Measurements from ENCODE around the gene TIMM29.

- TF ChIP-seq CTCF (IDR thresholded peaks at IDR 0.05; ENCODE audit: low read depth, low read length, poor library complexity, severe bottlenecking) (no peak), EZH2phosphoT487 (IDR thresholded peaks at IDR 0.05; ENCODE audit: borderline replicate concordance, low read length) (no peak)
Measured at GRCh38 chr19:10968527-10969135, 40.0 kb downstream of the TIMM29 start.
